Activated naive CD4-positive, alpha-beta T cell (primary cell): ENCODE results near the gene NTSR1.

Experiments
- DNase-seq, 4 experiments: peaks; one replicate each; lab custom pipeline; 2025; lab: John Stamatoyannopoulos, UW

Gene NTSR1

GRCh38 chr20:62740286-62741141, 31.9 kb downstream of the NTSR1 start:
- peak; percentile 37 to 70 (median 48) for DNase-seq

- no peak for DNase-seq
Measured at GRCh38 chr20:62741191-62741691, 32.6 kb downstream of the NTSR1 start.

GRCh38 chr20:62741701-62742491, 33.3 kb downstream of the NTSR1 start:
- no peak for DNase-seq

- no peak for DNase-seq
Measured at GRCh38 chr20:62742550-62742949, 33.9 kb downstream of the NTSR1 start.

GRCh38 chr20:62742979-62743776, 34.5 kb downstream of the NTSR1 start:
- DNase-seq: no peak

GRCh38 chr20:62743777-62744317, 35.2 kb downstream of the NTSR1 start:
- DNase-seq: no peak

- no peak for DNase-seq
Measured at GRCh38 chr20:62744741-62745191, 36.1 kb downstream of the NTSR1 start.

GRCh38 chr20:62745279-62745951, 36.8 kb downstream of the NTSR1 start:
- no peak for DNase-seq

- DNase-seq: no peak
Measured at GRCh38 chr20:62745952-62746288, 37.3 kb downstream of the NTSR1 start.

GRCh38 chr20:62748311-62748710, 39.7 kb downstream of the NTSR1 start:
- no peak for DNase-seq

GRCh38 chr20:62749851-62750445, 41.3 kb downstream of the NTSR1 start:
- DNase-seq: no peak

GRCh38 chr20:62751551-62752150, 43.0 kb downstream of the NTSR1 start:
- DNase-seq: no peak

GRCh38 chr20:62752181-62752670, 43.6 kb downstream of the NTSR1 start:
- no peak for DNase-seq

GRCh38 chr20:62752671-62753501, 44.2 kb downstream of the NTSR1 start:
- DNase-seq: no peak

- no peak for DNase-seq
Measured at GRCh38 chr20:62753626-62754025, 45.0 kb downstream of the NTSR1 start.

GRCh38 chr20:62754122-62754990, 45.7 kb downstream of the NTSR1 start:
- DNase-seq: no peak

GRCh38 chr20:62754991-62755356, 46.3 kb downstream of the NTSR1 start:
- DNase-seq: no peak
